ENCODE data around the gene CACNA1I.
A peak's percentile ranks its signal among the peaks of the same experiment; 100 is the strongest.

CACNA1I gene

DNA sequence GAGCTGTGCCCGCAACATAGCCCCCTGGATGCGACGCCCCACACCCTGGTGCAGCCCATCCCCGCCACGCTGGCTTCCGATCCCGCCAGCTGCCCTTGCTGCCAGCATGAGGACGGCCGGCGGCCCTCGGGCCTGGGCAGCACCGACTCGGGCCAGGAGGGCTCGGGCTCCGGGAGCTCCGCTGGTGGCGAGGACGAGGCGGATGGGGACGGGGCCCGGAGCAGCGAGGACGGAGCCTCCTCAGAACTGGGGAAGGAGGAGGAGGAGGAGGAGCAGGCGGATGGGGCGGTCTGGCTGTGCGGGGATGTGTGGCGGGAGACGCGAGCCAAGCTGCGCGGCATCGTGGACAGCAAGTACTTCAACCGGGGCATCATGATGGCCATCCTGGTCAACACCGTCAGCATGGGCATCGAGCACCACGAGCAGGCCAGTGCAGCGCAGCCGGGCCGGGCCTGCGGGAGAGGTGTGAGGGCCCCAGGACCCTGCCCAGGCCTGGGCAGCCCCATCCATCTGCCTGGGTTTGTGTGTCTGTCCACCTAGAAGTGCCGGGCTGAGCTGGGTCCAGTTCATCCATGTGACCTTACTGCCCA is 79.0 kb downstream of the CACNA1I start:
- H3K4me3 ChIP-seq (ENCODE audit: low read depth, low read length), result no peak overlapping the region
- TF ChIP-seq, protein P1, sequence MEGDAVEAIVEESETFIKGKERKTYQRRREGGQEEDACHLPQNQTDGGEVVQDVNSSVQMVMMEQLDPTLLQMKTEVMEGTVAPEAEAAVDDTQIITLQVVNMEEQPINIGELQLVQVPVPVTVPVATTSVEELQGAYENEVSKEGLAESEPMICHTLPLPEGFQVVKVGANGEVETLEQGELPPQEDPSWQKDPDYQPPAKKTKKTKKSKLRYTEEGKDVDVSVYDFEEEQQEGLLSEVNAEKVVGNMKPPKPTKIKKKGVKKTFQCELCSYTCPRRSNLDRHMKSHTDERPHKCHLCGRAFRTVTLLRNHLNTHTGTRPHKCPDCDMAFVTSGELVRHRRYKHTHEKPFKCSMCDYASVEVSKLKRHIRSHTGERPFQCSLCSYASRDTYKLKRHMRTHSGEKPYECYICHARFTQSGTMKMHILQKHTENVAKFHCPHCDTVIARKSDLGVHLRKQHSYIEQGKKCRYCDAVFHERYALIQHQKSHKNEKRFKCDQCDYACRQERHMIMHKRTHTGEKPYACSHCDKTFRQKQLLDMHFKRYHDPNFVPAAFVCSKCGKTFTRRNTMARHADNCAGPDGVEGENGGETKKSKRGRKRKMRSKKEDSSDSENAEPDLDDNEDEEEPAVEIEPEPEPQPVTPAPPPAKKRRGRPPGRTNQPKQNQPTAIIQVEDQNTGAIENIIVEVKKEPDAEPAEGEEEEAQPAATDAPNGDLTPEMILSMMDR (IDR thresholded peaks at IDR 0.05; ENCODE audit: control insufficient read depth, extremely low read depth, insufficient read depth), result no peak
- no peak for DNase-seq (ENCODE audit: low read depth)

DNA sequence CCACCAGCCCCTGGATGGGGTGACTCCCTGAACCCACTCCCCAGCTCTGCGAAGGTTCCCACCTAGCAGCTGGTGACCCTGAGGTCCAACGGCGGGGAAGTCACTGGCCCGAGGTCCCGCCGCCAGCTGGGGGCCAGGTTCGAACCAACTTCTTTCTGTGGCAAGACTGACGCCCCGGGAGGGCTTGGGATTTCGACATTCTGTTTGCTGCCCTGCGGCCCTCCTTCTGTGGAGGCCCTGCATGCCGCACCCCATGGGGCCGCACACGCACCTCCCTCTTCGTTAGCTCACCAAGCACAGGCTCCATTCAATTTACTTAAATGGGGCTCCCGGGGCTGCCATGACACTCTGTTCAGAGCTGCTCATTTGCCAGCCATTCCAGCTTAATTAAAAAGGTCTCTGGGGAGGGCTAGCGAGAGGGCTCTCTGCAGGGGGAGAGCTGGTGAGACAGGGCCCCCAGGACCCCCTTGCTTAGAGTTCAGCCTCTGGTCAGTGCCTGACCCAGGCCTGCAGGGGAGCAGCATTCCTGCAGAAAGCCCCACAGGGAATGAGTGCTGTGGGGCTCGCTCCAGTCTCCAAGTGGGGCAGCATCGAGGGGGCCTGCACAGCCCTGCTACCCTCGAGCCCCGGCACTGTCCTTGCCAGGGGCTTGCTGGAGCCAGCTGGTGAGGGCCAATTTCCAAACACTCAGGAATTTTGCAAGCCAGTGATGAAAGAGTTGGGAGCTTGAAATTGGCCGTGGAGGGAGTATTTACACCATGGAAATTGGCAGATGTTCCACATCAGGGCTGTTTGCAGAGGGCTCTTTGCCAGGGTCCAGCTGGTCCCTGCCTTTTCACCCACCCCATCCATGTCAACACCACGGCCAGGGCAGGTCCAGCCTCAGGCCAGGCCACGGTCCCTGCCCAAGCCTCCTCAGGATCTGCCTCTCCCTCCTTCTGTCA is 80.8 kb downstream of the CACNA1I start:
- TF ChIP-seq, protein P1 (IDR thresholded peaks at IDR 0.05; ENCODE audit: control insufficient read depth, extremely low read depth, insufficient read depth), result no peak
- H3K4me3 ChIP-seq (ENCODE audit: low read depth, low read length), result no peak overlapping the region
- DNase-seq (ENCODE audit: low read depth), result no peak

DNA sequence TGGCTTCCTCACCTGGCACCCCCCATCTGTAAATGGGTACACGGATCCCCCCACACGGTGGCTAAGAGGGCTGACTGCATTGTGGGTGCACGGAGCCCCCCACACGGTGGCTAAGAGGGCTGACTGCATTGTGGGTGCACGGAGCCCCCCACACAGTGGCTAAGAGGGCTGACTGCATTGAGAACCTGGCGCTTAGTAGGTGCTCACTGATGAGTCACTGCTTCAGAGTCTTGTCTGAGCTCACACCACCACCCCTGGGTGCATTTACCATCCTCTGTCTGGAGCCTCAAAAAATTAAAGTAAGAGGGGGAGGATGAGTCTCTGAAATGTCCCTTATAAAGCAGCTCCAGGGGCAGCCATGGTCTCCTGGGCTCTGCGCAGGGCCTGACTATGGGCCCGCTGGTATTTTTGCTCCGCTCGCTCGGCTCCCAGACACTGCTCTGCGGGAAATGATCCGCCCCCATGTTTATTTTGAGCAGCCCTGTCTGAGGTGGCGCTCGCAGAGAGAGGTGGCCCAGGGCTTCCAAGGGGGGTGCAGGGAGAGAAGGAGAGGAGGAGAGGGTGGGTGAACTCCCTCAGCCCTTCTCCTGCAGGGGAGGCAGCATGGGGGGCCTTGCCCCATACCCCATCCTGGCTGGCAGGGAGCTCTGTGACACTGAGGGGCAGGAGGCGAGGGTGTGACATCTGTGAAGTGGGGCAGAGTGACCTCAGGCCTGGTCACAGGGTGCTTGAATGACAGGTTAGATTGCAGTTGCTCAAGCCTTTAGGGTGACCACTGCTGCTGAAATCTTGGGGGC is 82.6 kb downstream of the CACNA1I start:
- TF ChIP-seq, protein P1 (IDR thresholded peaks at IDR 0.05; ENCODE audit: control insufficient read depth, extremely low read depth, insufficient read depth), result no peak
- DNase-seq (ENCODE audit: low read depth), result no peak
- no peak overlapping the region for H3K4me3 ChIP-seq (ENCODE audit: low read depth, low read length)

DNA sequence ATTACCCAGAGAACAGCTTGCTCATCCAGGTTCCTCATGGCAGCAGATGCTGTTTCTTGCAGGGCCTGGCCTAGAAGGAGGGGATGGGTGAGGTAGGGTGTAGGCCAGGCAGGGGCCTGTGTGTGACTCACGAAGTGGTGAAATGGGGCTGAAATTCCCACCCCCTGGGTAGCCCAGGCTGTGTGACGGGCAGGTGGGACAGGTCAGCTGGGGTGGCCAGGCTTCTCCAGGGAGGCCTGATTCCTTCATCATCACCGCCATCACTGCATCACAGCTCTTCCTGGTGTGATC is 83.2 kb downstream of the CACNA1I start:
- no peak for DNase-seq (ENCODE audit: low read depth)
- TF ChIP-seq, protein P1 (IDR thresholded peaks at IDR 0.05; ENCODE audit: control insufficient read depth, extremely low read depth, insufficient read depth), result no peak
- no peak overlapping the region for H3K4me3 ChIP-seq (ENCODE audit: low read depth, low read length)

DNA sequence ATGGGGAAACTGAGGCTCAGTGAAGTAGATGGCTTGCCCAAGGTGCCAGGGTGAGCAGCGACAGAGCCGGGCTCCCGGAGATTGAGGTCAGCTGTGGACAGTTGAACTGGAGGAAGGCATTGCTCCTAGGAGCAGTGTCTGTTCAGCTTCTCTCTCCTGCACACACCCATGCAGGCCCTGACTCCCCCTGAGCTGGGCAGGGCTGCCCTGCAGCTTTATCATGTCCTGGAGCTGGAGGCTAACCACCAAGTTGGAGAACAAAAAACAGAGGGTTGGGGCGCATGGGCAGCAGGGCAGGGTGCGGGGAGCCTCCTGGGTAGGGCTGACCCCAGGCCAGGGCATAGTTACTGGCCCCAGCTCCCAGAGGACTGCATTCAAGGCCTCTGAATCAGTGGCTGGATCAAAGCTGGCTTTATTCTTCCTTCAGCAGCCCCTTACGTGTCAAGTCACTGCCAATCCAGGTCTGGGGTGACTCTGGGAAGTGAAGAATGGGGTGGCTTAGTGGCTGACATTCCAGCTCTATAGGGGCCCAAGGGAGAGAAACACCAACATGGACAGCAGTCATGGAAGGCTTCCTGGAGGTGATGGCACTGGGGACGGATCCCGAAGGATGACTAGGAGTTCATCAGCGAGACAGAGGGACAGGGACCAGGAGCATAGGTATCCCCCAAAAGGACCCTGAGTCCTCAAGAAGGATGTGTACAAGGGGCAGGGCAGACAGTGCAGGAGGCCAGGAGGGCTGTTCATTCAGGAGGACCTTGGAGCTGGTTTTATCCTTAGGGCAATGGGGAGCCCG is 83.8 kb downstream of the CACNA1I start:
- TF ChIP-seq, protein P1 (IDR thresholded peaks at IDR 0.05; ENCODE audit: control insufficient read depth, extremely low read depth, insufficient read depth), result no peak
- no peak for DNase-seq (ENCODE audit: low read depth)
- no peak overlapping the region for H3K4me3 ChIP-seq (ENCODE audit: low read depth, low read length)

DNA sequence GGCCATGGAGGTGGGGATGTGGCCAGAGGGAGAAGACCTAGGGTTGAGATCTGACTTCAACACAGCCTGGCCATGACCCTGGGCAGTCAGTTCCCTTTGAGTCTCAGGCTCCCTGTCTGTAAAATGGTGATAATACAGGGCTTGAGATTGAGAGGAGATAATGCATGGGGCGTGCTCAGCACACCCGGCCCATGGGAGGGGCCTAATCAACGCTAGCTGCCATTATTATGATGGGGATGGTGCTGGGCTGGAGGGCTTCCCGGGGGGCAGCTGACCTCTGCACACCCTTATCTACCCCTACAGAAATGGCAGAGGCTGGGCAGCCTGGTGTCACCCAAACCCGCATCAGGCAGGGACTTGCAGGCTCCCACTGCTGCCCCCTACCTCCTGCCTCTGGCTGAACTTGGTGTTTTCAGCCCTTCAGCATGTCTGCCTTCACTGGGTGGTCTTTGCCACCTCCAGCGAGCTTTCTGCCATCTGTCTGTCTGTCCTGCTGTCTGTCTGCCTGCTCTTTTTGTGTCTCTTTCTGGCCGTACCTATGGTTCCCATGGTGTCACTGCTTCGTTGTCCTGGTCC is 84.5 kb downstream of the CACNA1I start:
- TF ChIP-seq, protein P1 (IDR thresholded peaks at IDR 0.05; ENCODE audit: control insufficient read depth, extremely low read depth, insufficient read depth), result 0 out of 2 replicates have a peak, but pooled peaks have one; percentile 2
- no peak for DNase-seq (ENCODE audit: low read depth)
- H3K4me3 ChIP-seq (ENCODE audit: low read depth, low read length), result no peak overlapping the region

Measured in LNCaP clone FGC (cell line).